Endothelial cell of hepatic sinusoid (primary cell): Measurements from ENCODE around the gene IQCE.

ENCODE experiments used
- in situ Hi-C: cut with HindIII; loops from 2 replicates; pipeline ENCODE4 v1.10.0; 2017; ENCODE audit warnings: low sequenced_read_pairs

Gene IQCE

DNA sequence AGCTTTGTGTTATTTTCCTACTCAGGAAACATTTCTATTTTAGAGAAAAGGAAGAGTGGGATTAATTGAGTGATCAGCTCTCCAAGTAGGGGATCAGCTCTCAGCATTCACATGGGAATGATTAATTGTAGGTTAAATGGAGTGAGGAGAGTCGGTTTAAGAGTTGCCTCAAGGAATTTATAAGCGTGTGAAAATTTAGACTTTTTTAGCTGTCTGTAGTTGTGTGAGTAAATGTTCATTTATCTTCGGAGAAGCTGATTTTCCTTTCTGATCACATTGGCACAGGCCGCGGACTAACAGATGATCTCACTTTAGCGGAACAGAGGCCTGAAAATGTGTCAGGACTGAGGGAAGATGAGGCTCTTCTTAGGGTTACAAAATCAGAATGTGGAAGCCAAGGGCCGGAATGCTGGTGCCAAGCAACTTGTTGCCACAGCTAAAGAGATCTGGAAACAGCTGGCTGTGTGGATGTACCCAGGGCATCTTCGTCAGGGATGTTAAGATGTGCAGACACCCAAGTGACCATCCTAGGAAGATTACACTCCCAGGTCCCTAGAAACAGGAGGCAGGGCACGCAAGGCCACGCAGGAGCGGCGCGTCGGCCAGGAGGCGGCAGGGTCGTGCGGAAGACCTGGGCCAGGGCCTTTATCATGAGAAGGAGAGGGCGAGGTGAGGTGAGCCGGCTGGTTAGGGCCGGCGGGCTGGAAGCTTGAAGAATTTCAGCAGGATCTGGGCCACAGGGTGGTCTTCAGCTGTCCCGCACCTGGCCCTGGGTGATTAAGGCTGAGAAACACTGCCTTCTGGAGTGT lies 37.9 kb downstream of the IQCE start:
- in situ Hi-C loops, result no loop called here

DNA sequence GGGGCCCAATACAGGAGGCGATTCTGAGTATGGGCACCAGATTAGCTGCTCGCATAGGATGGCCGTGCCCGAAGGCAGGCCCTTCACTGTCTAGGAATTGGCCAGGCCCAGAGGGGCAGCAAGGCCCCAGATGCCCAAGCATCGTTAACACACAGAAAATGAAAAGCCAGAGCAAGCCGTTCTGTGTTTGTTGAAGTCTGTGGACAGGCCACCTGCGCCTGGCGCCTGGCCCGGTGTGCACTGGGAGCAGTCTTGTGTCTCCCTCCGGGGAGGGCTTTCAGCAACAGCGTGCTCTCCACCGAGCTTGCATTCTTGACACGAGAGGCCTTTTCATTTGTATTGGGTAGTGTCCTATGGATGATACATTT lies 38.5 kb downstream of the IQCE start:
- in situ Hi-C loops, result no loop called here

DNA sequence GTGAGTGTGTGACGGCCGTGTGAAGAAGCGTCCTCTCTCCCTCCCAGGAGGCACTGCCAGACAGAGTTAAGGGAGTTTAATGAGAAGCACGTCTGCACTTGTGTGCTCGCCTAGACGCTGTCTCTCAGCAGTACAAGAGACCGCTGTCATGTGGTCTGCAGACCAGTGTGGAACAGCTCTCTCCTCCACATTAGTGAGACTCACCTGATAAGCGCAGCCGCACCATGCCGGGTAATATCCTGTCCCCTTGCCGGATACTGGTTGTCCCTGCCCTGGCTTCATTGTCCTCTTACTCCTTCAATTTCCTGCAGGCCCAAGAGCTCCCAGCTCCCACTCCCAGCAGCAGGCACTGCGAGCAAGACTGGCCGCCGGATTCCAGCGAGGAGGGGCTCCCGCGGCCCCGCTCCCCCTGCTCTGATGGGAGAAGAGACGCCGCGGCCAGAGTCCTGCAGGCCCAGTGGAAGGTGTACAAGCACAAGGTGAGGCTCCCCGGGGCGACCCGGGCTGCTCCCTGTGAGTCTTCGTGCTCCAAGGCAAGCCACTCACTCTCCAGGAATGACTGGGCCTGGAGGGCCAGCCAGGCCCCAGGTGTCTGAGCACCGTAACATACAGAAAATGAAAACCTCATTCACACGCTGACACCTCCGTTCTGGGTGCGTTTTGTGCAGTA lies 39.5 kb downstream of the IQCE start:
- in situ Hi-C loops, result no loop called here

DNA sequence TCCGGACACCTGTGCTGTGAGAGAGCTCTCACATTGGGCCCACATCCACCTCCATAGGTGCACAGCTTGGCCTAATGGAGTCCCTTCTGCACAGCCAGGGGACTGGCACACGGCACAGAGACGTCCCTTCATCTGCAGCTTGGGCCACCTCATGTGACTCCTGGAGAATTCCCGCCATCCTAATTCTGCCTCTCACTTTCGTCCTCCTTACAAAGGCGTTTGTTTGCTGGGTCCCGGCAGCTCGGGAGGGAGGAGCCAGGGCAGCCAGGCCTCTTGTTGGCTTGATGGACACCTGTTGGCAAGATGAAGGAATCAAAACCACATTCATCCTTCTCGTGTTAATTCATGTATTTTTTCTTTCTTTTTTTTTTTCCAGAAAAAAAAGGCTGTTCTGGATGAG lies 42.3 kb downstream of the IQCE start:
- in situ Hi-C loops, result no loop called here

DNA sequence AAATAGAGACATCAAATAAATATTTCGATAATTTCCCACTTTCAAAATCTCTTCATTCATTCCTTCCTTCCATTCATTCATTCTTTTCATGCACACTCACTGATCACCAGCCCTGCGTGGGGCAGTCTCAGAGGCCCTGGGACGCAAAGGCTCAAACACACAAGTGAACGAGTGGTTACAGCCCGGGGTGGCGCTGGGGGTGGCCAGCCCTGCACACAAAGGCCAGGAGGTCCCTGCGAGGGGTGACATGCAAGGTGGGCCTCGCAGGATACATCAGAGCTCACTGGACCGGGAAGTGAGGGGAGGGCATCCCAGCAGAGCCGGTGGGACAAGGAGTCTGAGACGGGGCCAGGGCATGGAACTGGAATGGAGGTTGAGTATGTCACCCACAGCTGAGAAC lies 43.1 kb downstream of the IQCE start:
- in situ Hi-C loops, result no loop called here

DNA sequence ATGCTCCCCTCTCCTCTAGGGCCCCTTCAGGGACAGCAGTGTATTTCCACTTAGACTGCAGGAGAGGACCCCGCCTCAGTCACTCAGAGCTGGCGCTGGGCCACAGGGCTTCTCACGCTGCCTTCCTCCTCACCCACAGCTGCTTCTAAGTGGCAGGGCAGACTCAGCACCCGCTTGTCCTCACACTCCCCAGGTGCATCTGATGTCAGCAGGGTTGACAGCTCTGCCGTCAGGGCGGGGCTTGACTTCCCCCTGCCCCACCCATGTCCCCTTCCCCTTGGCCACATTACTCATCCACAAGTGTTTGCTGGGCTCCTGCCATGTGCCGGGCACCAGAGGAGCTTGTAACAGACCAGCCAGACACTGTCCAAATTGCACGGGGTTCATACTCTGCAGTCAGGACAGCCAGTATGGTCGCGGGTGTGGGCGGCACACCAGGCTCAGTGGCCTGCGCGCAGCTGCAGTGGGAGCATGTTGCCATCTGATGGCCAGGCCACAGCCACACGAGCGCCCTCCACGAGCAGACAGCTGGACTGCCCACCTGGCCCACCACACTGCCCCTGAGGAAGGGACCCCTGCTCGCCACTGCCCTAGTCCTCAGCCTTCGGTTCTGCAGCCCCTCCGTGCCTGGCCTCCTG lies 43.7 kb downstream of the IQCE start:
- in situ Hi-C loops, result no loop called here

DNA sequence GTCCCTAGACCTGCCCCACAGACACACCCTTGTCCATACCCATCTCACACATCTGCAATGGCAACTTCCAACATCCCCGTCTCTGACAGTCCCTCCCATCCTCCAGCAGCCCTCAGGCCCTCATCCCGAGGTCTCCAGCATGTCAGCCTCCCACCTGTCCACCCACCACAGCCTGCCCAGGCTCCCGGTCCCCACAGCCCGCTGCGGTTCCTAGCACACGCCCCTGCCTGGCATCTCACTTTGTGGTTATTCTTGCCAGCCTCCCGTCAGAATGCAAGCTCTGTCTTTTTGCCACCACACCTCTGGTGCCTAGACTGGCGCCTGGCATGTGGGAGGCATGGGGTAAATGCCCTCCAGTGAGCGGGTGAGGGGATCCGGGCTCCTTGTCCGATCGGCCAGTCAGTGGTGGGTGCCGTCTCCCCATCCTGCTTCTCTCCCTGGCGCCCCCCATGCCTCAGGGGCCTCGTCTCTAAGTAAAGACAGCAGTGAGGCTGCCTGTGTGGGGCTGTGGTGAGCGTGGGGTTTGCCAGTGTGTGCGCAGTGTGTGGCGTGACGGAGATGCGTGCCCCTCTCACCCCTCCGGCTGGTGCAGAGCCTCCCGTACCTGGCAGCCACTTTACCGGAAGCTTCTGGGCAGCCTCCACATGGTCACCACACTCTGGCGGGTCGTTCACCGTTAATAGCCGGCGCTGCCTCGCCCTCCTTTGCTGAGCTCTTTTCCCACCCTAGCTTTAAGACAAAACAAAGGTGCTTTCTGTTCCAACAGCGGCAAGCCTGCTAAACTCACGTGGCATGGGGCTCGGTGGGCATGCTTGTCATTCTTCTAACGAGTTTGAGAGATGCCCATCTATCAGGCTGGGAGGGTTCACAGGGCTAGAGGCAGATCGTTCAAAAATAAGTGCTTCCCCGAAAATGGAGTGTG lies 44.5 kb downstream of the IQCE start:
- in situ Hi-C loops, result no loop called here

DNA sequence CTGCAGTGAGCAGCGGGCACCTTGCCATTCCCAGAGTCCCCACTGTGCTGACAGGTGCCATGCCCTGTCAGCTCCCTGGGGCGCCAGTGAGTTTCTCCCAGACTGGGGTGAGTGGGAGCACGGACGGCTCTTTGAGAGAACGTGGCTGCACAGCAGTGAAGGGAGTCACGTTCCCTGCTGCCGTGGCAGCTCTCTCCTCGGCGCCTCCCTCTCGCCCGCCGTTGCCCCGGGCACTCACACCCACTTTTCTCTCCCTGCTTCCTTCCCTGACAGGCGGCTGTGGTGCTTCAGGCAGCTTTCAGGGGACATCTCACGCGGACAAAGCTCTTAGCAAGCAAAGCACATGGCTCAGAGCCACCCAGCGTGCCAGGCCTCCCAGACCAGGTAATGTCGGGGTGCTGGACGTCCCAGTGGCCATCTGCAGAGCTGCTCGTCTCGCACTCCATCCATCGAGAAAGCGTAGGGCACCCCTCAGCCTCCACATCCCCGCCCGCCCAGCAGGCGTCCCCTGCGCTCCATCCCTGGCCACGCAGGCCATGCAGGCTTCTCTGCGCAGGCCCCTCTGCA lies 45.9 kb downstream of the IQCE start:
- in situ Hi-C loops, result no loop called here

DNA sequence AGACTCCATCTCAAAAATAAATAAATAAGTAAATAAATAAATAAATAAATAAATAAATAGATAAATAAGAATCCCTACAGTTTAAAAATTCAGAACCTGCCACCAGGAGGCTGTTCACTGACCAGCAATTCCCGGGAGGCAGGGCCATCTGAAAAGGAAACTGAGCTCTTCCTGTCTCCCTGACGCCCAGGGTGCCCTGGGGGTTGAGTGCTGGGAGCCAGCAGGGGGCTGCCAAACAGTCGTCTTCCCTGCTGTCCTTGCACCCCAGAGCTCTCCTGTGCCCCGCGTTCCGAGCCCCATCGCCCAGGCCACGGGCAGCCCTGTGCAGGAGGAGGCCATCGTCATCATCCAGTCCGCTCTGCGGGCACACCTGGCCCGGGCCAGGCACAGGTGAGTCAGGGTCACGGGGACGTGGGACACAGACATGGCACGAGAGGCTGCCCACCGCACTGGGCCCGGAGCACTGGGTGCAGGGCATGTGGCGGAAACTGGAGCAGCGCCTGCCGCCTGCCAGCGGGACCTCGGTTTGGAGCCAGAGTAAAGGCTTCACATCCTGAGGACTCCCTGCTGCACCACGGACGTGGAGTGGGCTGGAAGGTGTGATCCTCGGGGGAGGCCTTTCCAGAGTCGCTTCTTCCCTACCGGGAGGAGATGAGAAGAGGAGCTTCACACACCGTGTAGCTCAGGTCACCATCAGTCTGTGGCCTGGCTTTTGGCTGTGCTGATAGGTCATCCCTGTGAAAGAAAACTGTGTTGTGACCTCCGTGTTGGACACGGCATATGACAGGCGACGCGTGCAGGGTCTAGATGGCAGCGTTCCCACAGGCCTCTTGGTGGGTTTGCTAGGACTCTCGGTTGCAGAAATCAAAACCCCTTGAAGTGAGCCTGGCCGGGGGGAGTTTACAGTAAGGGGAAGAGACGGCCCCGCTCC lies 47.1 kb downstream of the IQCE start:
- in situ Hi-C loops, result no loop called here

DNA sequence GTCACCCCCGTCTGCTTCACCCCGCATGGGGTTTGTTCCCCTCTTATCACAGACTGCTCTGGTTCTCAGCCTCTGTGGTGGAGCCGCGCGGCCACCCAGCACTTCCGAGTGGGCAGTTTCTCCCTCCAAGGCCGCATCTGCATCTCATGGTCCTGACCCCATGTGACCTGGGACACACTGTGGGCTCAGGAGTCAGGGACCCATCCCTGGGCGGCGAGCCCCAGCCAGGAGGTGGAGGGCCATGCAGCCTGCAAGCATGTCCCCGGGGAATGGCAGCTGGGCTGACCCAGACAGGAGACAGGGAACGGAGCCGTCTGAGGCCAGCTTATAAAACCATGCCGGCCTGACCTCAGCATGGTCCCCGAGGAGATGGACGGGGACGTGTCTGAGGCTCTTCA lies 47.8 kb downstream of the IQCE start:
- in situ Hi-C loops, result no loop called here

DNA sequence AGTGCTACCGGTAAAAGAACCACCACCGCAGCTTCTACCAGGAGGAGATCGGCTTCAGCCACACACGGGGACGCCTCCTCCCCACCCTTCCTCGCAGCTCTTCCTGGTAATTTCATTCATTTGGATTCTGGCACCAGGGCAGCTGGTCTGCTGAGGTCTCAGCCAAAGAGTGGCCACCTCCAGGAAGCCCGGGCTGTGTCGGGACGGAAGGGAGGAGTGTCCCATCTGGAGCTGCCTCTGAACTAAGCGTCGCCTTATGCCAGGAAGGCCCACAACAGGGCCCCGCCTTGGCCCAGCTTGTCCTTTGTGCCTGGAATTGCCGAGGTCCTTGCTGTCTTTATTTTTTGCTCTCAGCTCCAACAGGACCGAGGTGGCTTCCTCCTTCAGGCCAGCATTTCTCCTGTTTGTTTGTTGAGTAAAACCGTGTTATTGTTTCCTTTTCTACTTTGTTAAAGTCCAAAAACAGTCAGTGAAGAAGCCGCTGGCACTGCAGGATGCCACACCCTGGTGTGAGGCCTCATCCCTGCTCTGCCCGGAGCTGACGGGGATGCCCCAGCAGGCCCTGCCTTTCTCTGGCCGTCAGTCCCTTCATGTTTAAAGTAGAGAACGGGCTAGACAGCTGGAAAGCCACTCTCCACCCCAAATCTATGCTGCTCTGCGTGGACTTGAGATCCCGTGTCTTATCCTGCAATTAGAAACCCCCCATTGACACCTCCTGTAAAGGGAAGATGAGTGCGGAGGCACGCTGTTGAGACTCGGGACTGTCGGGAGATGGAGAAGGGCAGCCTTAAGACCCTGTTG lies 48.5 kb downstream of the IQCE start:
- in situ Hi-C loops, result no loop called here

DNA sequence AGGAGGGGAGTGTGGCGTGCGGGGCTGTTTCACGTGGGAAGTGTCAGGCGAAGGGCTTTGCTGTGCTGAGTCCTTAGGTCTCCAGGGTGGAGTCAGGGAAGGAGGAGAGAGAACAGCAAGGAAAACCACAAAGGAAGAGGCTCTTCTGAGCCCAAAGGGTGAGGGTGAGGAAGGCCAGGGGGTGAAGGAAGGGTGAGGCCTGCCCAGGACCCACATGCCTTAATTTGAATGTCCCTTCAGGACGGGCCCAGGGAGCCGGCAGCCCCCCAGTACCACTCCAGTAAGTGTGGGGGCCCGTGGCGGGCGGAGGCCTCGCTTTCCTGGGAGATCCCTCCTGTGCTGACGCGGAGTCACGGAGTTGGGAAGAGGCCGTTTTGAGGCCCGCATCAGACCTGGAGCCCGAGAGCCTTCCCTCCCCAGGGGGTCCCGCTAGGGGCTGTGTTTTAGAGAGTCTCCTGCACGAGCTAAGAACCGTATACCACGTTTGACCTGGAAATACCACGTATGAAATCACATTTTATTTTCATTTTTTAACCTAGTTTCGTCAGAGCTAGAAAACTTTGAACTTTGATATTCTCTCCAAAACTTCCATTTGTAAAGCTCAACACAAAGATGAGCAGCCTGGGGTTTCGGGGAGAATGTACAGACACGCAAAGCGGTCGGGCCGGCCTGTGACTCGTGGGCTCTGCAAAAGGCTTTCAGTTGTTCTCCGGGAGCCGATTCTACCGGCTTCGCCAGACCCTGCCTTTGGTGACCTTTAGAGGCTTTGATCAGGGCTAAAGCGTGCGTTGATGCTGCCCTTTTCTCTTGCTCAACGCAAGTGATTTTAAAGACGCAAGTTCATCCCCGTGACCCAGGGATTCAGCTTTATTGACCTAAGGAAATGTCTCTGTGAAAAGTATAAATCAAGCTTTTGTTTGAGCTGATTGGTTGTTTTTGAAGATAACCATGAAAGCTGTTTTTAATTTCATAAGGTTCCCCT lies 49.4 kb downstream of the IQCE start:
- in situ Hi-C loops, result no loop called here

DNA sequence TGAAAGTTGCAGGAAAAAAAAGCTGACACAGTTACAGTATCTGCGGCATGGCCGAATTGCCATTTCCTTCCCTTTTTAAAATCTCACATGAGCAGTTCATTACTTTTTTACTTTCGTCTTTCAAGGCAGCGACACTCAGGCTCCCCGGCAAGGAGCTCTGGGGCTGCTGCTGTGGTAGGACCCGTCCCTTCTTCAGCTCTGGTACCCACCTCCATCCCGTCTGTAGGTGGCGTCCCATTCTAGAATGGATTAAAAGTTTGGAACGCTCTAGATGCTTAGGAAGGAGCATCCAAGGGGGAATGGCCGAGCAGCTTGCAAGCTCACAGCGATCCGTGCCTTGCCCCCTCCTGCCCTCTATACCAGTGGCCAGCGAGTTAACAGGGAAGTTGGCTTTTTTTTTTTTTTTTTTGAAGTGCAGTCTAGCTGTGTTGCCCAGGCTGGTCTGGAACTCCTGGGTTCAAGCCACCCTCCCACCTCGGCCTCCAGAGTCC lies 50.2 kb downstream of the IQCE start:
- in situ Hi-C loops, result no loop called here

DNA sequence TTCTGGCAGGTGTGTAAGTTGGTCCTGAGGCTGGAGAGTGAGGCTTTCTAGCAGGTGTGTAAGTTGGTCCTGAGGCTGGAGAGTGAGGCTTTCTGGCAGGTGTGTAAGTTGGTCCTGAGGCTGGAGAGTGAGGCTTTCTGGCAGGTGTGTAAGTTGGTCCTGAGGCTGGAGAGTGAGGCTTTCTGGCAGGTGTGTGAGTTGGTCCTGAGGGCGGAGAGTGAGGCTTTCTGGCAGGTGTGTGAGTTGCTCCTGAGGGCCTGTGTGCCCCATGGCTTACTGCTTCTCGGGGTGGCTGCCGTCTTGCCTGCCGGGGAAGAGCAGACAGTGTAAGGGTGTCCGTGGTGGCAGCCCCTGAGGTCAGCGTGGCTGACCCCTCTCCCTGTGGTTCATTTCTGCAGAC lies 50.9 kb downstream of the IQCE start:
- in situ Hi-C loops, result loop anchor here (5.0 kb wide), 1 partner anchor 43 kb away; no protein-coding TSS in a partner anchor

DNA sequence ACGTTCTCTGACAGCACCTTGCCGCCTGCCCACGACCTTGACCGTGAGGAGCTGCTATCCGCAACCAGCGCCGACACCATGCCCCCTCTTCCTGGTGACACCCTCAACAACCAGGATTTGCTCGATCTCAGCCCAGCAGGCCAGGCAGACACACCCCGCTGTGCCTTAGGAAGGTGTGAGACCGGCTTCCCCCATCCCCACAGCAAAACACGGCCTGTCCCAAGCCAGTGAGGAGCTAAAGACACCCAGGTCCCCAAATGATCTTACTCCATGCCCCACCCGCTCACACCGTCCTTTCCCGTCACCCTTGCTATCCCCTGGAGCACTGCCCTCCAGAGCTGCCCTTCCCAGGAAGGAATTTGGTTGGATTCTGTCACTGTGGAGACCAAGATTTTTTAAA lies 51.7 kb downstream of the IQCE start:
- in situ Hi-C loops, result loop anchor here (5.0 kb wide), 1 partner anchor 42 kb away; no protein-coding TSS in a partner anchor

DNA sequence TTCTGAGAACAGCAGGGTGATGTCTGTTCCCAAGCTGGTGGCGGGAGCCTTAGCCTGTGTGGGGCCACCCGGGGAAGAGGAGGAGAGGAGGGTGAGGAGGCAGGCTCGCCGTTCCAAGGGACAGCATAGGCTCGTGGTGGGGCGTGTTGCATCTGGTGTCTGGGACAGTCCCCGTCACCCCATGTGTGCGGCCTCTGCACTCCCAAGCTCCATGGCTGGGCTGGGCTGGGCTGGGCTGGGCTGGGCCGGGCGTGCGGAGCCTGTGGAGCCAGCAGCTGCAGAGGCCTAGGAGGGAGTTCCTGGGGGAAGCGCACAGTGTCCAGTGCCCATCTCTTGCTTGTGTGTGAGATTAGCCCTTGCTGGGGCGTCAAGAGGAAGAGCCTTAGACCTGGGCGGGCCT lies 52.1 kb downstream of the IQCE start:
- in situ Hi-C loops, result loop anchor here (5.0 kb wide), 1 partner anchor 41 kb away; no protein-coding TSS in a partner anchor

DNA sequence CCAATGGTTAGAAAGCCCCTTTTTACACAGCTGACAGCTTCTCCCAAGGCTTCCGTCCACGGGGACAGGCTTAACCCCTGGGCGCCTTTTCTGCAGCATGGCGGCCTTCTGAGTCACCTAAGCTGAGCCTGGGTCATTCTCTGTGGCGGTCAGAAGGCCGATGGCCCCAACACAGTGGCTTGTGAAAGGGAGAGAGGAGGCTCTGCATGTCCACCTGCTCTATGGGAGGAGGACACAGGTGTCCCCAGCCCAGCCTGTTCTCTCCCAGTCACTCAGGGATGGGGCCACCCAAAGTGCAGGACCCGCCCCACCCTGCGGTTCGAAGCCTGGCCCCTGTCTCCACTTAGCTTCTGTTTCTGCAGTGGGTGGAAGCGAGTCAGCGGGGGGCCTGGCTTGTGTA lies 52.6 kb downstream of the IQCE start:
- in situ Hi-C loops, result loop anchor here (5.0 kb wide), 1 partner anchor 41 kb away; no protein-coding TSS in a partner anchor
